ENCODE data around the gene IMMP1L. TPM values are rescaled to one million over a fixed set of nuclear protein-coding genes. Genes with fewer than 3 reads are reported as not detected.
"Not testable (repeated sequence)": the region's sequence is repeated elsewhere in the genome, so short reads cannot be mapped to it uniquely, and the experiment has no call there.

Gene IMMP1L
- total RNA-seq, 2 experiments from 2014 or later: 15.6 to 15.9 TPM

DNA sequence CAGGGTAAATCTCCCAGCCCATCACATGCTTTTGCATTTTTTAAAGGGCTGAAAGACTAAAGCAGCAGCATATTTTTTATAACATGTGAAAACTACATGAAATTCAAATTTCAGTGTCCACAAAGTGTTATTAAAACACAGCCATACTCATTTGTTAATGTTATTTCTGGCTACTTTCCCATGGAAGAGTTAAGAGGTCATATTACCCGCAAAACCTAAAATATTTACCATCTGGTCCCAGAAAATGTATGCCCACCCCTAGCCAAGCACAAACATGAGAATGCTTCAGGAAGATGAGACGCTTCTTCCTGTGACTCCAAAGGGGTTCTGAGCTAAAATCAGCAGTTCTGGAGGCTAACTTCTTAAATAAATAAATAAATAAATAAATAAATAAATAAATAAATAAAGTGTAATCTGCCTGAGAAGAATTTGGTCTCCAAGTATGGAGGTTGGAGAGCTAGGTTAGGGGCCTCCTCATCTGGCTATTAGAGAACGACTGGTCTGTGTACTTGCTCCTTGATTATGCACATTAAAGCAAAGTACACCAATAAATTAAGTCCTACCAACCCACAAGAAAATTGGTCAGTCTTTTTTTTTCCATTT lies 9.7 kb downstream of the IMMP1L start:
- no peaks in the 10 kb centered on the region for H3K27me3 Mint-ChIP-seq (ENCODE audit: low read depth)
- H3K36me3 Mint-ChIP-seq (ENCODE audit: low read depth): peaks cover 22% of the 10 kb centered on the region
- intact Hi-C loops (cut with micrococcal nuclease): loop anchor here (10.0 kb wide), 1 partner anchor 1175 kb away; the partner anchor contains the start of gene ARL14EP
- H3K4me1 Mint-ChIP-seq (ENCODE audit: low read depth): peaks cover 16% of the 10 kb centered on the region
- CTCF ChIA-PET: no interaction called here
- H3K9me3 Mint-ChIP-seq: peaks cover 4% of the 10 kb centered on the region
- no peak for DNase-seq
- H3K4me3 Mint-ChIP-seq: no peak overlapping the region
- H3K27ac Mint-ChIP-seq: no peak overlapping the region

DNA sequence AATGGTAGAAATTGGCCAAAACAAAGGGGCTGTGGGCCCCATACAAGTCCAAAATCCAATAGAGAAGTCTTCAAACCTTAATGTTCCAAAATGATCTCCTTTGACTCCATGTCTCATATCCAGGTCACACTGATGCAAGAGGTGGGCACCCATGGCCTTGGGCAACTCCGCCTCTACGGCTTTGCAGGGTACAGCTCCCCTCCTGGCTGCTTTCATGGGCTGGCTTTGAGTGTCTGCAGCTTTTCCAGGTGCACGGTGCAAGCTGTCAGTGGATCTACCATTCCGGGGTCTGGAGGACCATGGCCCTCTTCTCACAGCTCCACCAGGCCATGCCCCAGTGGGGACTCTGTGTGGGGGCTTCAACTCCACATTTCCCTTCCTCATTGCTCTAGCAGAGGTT lies 15.7 kb downstream of the IMMP1L start:
- CTCF ChIA-PET; H3K4me3 Mint-ChIP-seq; H3K27ac Mint-ChIP-seq; DNase-seq; intact Hi-C loops (cut with micrococcal nuclease); H3K27me3 Mint-ChIP-seq (ENCODE audit: low read depth): not testable (repeated sequence)
- H3K9me3 Mint-ChIP-seq: peaks cover 13% of the 10 kb centered on the region
- peaks cover 35% of the 10 kb centered on the region for H3K36me3 Mint-ChIP-seq (ENCODE audit: low read depth)
- peaks cover 30% of the 10 kb centered on the region for H3K4me1 Mint-ChIP-seq (ENCODE audit: low read depth)

DNA sequence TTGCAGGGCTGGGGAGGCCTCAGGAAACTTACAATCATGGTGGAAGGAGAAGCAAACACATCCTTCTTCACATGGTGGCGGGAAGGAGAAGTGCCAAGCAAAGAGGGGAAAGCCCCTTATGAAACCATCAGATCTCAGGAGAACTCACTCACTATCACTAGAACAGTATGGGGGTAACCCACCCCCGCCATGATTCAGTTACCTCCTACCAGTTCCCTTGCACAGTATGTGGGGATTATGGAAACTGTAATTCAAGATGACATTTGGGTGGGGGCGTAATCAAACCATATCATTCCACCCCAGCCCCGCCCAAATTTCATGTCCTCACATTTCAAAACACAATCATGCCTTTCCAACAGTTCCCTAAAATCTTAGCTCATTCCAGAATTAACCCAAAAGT lies 16.2 kb downstream of the IMMP1L start:
- Mint-ChIP-seq H3K27me3 (ENCODE audit: low read depth) (no peaks in the 10 kb centered on the region), H3K9me3 (peaks cover 13% of the 10 kb centered on the region), H3K4me1 (ENCODE audit: low read depth) (peaks cover 30% of the 10 kb centered on the region), H3K27ac (no peak overlapping the region), H3K36me3 (ENCODE audit: low read depth) (peaks cover 36% of the 10 kb centered on the region), H3K4me3 (no peak overlapping the region)
- CTCF ChIA-PET: no interaction called here
- intact Hi-C loops (cut with micrococcal nuclease): no loop called here
- no peak for DNase-seq

DNA sequence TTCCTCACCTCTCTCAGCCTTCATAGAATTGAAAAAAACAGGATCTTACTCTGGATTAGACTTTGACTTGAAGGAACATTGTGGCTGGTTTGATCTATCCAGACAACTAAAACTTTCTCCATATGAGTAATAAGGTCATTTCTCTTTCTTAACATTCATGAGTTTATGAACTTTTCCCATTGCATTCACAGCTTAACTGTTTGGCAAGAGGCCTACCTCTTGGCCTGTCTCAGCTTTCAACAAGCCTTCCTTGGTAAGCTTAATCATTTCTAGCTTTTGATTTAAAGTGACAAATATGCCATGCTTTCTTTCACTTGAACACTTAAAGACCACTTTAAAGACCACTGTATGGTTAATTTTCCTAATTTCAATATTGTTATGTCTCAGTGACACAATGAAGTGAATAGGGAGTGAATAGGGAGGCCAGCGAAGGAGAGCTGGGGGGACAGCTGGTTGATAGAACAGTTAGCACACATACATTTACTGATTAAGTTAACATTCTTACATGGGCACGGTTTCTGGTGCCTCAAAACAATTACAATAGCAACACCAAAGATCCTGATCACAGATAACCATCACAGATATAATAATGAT lies 17.0 kb downstream of the IMMP1L start:
- H3K27me3 Mint-ChIP-seq (ENCODE audit: low read depth): no peaks in the 10 kb centered on the region
- no peak overlapping the region for H3K27ac Mint-ChIP-seq
- CTCF ChIA-PET: interaction anchor here (0.9 kb wide), 1 partner anchor 386 kb away, joined by 3 read pairs; no protein-coding TSS in a partner anchor
- DNase-seq: no peak
- intact Hi-C loops (cut with micrococcal nuclease): no loop called here
- peaks cover 37% of the 10 kb centered on the region for H3K36me3 Mint-ChIP-seq (ENCODE audit: low read depth)
- peaks cover 13% of the 10 kb centered on the region for H3K9me3 Mint-ChIP-seq
- H3K4me1 Mint-ChIP-seq (ENCODE audit: low read depth): peaks cover 30% of the 10 kb centered on the region
- H3K4me3 Mint-ChIP-seq: no peak overlapping the region

DNA sequence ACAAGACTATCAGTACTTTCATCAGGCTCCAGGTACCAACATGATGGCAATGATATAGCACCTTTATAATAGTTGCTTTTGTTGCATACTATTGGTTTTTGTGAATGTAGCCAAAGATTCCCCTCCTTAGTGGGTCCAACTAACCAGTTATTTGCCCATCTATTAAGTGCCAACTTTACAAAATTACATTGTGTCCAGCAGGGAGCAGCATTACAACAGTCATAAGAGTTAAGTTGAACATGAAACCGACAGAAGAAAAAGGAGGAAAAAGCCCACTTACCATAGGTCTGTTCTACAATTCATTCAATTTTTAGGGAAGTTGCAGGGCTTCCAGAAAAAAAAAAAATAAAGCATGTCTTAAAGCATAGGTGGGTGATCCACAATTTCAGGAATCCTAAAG lies 21.6 kb downstream of the IMMP1L start:
- Mint-ChIP-seq H3K4me3 (no peak overlapping the region), H3K9me3 (no peaks in the 10 kb centered on the region), H3K27ac (no peak overlapping the region), H3K36me3 (ENCODE audit: low read depth) (peaks cover 9% of the 10 kb centered on the region), H3K27me3 (ENCODE audit: low read depth) (no peaks in the 10 kb centered on the region), H3K4me1 (ENCODE audit: low read depth) (peaks cover 11% of the 10 kb centered on the region)
- peak; percentile 6 for DNase-seq
- intact Hi-C loops (cut with micrococcal nuclease): loop anchor here (1.0 to 10.0 kb wide), 3 partner anchors 324 to 470 kb away; partner anchors contain the start of gene PAX6
- CTCF ChIA-PET: interaction anchor here (1.0 kb wide), 1 partner anchor 470 kb away, joined by 5 read pairs; no protein-coding TSS in a partner anchor

DNA sequence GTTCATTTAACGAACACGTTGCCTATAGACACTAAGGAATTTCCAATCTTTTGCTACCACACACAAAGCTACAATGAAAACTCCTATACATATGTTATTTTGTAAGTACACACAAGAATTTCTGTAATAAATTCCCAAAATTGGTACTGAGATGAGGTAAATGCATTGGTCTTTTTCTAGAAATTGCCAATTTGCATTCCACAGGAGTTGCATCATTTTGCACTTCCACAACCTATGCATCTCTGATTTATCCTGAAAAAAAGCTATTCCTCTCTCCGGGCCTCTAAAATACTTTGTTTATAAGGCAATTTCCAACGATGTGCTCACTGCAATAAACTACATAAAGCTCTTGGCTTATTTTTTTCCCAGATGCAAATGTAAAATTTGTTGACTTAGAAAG lies 24.9 kb downstream of the IMMP1L start:
- intact Hi-C loops (cut with micrococcal nuclease): loop anchor here (10.0 kb wide), 1 partner anchor 390 kb away; no protein-coding TSS in a partner anchor
- no peak overlapping the region for H3K27ac Mint-ChIP-seq
- CTCF ChIA-PET: interaction anchor here (1.5 kb wide), 1 partner anchor 473 kb away, joined by 3 read pairs; no protein-coding TSS in a partner anchor
- peaks cover 4% of the 10 kb centered on the region for H3K36me3 Mint-ChIP-seq (ENCODE audit: low read depth)
- H3K4me1 Mint-ChIP-seq (ENCODE audit: low read depth): peaks cover 2% of the 10 kb centered on the region
- H3K9me3 Mint-ChIP-seq: no peaks in the 10 kb centered on the region
- no peak for DNase-seq
- H3K27me3 Mint-ChIP-seq (ENCODE audit: low read depth): no peaks in the 10 kb centered on the region
- no peak overlapping the region for H3K4me3 Mint-ChIP-seq

DNA sequence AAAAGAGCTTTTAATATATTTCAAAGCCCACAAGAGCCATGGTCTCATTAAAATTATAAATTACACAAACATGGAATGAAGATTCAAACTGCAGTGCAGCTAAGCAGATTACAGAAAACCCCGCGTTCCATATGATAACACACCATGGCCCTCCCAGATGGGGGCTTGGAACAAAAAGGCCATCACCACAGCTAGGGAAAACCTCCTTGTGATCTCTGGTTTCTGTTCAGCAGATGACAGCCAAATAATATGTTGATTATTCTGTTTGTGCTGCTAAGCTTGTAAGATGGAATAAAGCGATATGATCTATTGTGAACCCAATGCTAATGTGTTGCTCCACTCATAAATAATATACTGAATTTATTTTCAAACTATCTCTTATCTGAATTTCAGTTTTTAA lies 28.5 kb downstream of the IMMP1L start:
- intact Hi-C loops (cut with micrococcal nuclease): loop anchor here (10.0 kb wide), 1 partner anchor 394 kb away; no protein-coding TSS in a partner anchor
- H3K27me3 Mint-ChIP-seq (ENCODE audit: low read depth): no peaks in the 10 kb centered on the region
- no peak overlapping the region for H3K4me3 Mint-ChIP-seq
- peaks cover 3% of the 10 kb centered on the region for H3K36me3 Mint-ChIP-seq (ENCODE audit: low read depth)
- no peaks in the 10 kb centered on the region for H3K9me3 Mint-ChIP-seq
- H3K4me1 Mint-ChIP-seq (ENCODE audit: low read depth): peaks cover 3% of the 10 kb centered on the region
- CTCF ChIA-PET: no interaction called here
- DNase-seq: no peak
- no peak overlapping the region for H3K27ac Mint-ChIP-seq

DNA sequence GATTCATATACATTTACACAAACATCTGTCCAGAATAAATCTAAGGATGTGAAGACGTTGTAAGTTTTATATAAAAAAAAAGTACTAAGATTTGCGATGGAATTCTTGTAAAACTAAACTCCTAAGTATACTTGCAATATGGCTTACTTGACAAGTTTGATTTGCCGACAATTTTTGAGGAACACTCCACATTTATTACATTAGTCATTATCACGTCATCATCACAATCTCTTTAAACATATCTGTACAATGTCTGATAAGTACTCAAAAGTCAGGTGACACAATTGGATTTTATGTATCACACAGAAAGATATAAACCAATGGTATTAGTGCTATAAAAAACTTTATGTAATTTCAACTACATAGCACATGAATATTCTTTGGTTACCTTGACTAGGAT lies 30.4 kb downstream of the IMMP1L start:
- Mint-ChIP-seq H3K9me3 (no peaks in the 10 kb centered on the region), H3K27ac (no peak overlapping the region), H3K36me3 (ENCODE audit: low read depth) (peaks cover 3% of the 10 kb centered on the region), H3K4me1 (ENCODE audit: low read depth) (peaks cover 3% of the 10 kb centered on the region), H3K4me3 (no peak overlapping the region), H3K27me3 (ENCODE audit: low read depth) (no peaks in the 10 kb centered on the region)
- no peak for DNase-seq
- CTCF ChIA-PET: no interaction called here
- intact Hi-C loops (cut with micrococcal nuclease): no loop called here

DNA sequence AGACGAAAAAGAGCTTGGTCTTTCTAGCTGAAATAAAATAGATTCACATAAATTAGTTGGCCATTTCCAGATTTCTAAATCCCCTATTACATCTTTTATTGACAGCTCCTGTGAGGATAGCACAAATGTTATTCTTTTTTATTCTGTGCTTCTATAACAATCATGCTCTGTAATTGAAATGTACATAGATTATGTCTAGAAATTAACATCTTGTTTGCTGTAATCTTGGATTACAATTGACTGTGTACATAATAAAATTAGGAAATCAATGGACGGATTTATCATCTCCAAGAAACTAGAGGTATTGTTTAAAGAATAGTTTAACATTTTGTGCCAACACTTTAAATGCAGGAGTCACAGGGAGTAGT lies 31.2 kb downstream of the IMMP1L start:
- H3K36me3 Mint-ChIP-seq (ENCODE audit: low read depth): peaks cover 7% of the 10 kb centered on the region
- DNase-seq: no peak
- H3K27ac Mint-ChIP-seq: no peak overlapping the region
- no peaks in the 10 kb centered on the region for H3K27me3 Mint-ChIP-seq (ENCODE audit: low read depth)
- H3K9me3 Mint-ChIP-seq: no peaks in the 10 kb centered on the region
- H3K4me3 Mint-ChIP-seq: no peak overlapping the region
- H3K4me1 Mint-ChIP-seq (ENCODE audit: low read depth): peaks cover 3% of the 10 kb centered on the region
- intact Hi-C loops (cut with micrococcal nuclease): no loop called here
- CTCF ChIA-PET: no interaction called here

DNA sequence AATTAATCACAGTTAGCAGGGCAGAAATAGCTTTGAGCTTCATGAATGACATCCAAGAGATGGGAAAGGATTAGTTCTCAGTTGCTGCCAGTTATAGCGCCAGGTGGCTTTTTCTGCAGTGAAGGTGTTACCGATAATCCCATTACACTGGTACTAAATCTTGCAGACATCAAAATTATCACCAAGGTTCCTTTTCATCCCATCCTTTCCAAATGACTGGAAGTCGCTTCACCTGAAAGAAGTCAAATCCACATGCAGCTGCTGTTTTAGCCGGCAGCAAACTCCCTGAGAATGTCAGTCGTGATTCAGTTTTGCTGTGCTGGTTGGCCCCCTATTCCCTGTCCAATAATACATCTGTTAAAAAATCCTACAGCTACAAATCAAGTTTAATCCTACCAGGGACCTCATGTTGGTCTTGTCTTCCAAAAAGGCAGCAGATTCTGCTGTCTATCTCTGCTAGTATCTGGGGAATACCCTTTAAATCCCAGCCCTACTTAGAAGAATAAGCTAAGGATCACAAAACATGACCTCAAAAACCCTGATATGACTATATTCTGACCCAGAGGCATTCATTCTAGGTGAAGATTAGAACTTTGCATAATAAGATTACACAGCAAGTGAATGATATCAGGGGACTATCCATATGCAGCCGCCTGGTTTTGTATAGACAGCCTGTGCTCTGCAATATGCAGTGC lies 31.7 kb downstream of the IMMP1L start:
- Mint-ChIP-seq H3K27ac (no peak overlapping the region), H3K4me3 (no peak overlapping the region), H3K36me3 (ENCODE audit: low read depth) (peaks cover 9% of the 10 kb centered on the region), H3K27me3 (ENCODE audit: low read depth) (no peaks in the 10 kb centered on the region), H3K9me3 (no peaks in the 10 kb centered on the region), H3K4me1 (ENCODE audit: low read depth) (peaks cover 3% of the 10 kb centered on the region)
- no peak for DNase-seq
- intact Hi-C loops (cut with micrococcal nuclease): no loop called here
- CTCF ChIA-PET: no interaction called here

DNA sequence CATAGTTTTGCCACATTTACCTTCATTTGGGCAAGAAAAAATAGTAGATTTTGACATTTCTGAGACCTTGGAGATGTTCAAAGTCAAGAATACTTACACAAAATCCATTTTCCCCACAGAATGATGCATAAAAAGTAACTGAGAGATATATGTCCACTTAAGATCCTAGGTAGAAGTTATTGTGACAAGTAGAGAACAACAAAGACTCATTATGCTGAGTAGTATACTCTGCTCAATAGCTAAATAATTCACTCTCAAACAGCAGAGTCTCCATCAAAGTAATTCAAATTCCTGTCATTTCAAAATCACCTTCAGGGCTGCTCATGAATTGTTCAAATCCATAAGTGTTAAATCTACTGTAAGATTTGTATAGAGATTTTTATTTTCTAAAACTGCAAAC lies 35.3 kb downstream of the IMMP1L start:
- no peaks in the 10 kb centered on the region for H3K27me3 Mint-ChIP-seq (ENCODE audit: low read depth)
- CTCF ChIA-PET: no interaction called here
- peaks cover 3% of the 10 kb centered on the region for H3K4me1 Mint-ChIP-seq (ENCODE audit: low read depth)
- no peak overlapping the region for H3K4me3 Mint-ChIP-seq
- H3K27ac Mint-ChIP-seq: no peak overlapping the region
- peaks cover 20% of the 10 kb centered on the region for H3K36me3 Mint-ChIP-seq (ENCODE audit: low read depth)
- no peaks in the 10 kb centered on the region for H3K9me3 Mint-ChIP-seq
- DNase-seq: no peak
- intact Hi-C loops (cut with micrococcal nuclease): no loop called here

DNA sequence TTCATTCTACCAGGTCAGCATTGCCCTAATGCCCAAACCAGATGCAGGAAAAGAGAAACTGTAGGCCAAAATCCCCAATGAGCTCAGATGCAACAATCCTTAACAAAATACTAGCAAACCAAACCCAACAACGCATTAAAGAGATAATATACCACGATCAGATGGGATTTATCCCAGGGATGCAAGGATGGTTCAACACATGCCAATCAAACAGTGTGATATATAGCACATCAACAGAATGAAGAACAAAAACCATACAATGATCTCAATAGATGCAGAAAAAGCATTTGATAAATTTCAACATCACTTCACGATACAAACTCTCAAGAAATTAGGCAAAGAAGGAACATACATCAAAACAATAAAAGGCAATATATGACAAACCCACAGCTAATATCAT lies 45.0 kb downstream of the IMMP1L start:
- H3K4me3 Mint-ChIP-seq: no peak overlapping the region
- CTCF ChIA-PET: no interaction called here
- peaks cover 38% of the 10 kb centered on the region for H3K36me3 Mint-ChIP-seq (ENCODE audit: low read depth)
- H3K9me3 Mint-ChIP-seq: peaks cover 14% of the 10 kb centered on the region
- no peaks in the 10 kb centered on the region for H3K4me1 Mint-ChIP-seq (ENCODE audit: low read depth)
- H3K27ac Mint-ChIP-seq: no peak overlapping the region
- intact Hi-C loops (cut with micrococcal nuclease): no loop called here
- no peak for DNase-seq
- no peaks in the 10 kb centered on the region for H3K27me3 Mint-ChIP-seq (ENCODE audit: low read depth)

DNA sequence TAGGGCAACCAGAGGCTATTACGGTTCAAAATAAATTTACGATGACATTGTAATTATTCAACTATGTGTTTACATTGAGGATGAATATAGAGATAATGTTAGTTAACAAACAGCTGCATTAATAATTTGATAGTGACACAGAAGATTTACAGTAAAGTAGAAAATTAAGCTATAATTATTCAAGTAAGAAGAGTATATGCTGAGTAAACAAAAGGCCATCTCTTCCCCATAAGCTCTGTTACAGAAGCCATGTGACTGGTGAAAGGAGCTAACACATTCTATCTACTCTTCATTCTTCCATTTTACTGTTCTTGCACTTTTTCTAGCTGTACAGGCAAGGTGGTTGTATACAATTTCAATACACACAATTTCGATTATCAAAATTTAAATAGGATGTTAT lies 54.2 kb downstream of the IMMP1L start:
- Mint-ChIP-seq H3K4me3 (no peak overlapping the region), H3K4me1 (ENCODE audit: low read depth) (no peaks in the 10 kb centered on the region), H3K27ac (no peak overlapping the region), H3K27me3 (ENCODE audit: low read depth) (no peaks in the 10 kb centered on the region), H3K36me3 (ENCODE audit: low read depth) (peaks cover 28% of the 10 kb centered on the region), H3K9me3 (no peaks in the 10 kb centered on the region)
- CTCF ChIA-PET: no interaction called here
- no peak for DNase-seq
- intact Hi-C loops (cut with micrococcal nuclease): no loop called here

All from activated naive CD4-positive, alpha-beta T cell treated with anti-CD3 and anti-CD28 coated beads for 36 hours (primary cell).